Trophoblast cell (in vitro differentiated cells and primary cell): Measurements from ENCODE around the gene CAMK2A. TPM values are rescaled to one million over a fixed set of nuclear protein-coding genes. Genes with fewer than 3 reads are reported as not detected.
A peak's percentile ranks its signal among the peaks of the same experiment; 100 is the strongest.

Experiments
- DNase-seq, 2 donors: peaks; one replicate each; pipeline ENCODE4 v3.0.0-alpha.2; 2016
- H2AFZ ChIP-seq: 2 replicates; pipeline ENCODE4 v1.6.1; 2013; ENCODE audit warnings: low read length, moderate library complexity, mild to moderate bottlenecking; ENCODE audit not compliant: insufficient read depth, poor library complexity
- H2AK5ac ChIP-seq: 2 replicates; pipeline ENCODE4 v1.6.1; 2013; ENCODE audit warnings: mild to moderate bottlenecking, low read length
- H2BK120ac ChIP-seq: 2 replicates; pipeline ENCODE4 v1.6.1; 2013; ENCODE audit warnings: low read length, mild to moderate bottlenecking, moderate library complexity; ENCODE audit not compliant: insufficient read depth, poor library complexity
- H2BK12ac ChIP-seq: 2 replicates; pipeline ENCODE4 v1.6.1; 2013; ENCODE audit warnings: mild to moderate bottlenecking, low read length, moderate library complexity
- H2BK5ac ChIP-seq: 2 replicates; pipeline ENCODE4 v1.6.1; 2013; ENCODE audit warnings: low read length, low read depth, moderate library complexity, mild to moderate bottlenecking; ENCODE audit not compliant: poor library complexity
- H3K14ac ChIP-seq: 2 replicates; pipeline ENCODE4 v1.6.1; 2013; ENCODE audit warnings: mild to moderate bottlenecking, low read length
- H3K18ac ChIP-seq: 2 replicates; pipeline ENCODE4 v1.6.1; 2013; ENCODE audit warnings: mild to moderate bottlenecking, low read length
- H3K23ac ChIP-seq: 2 replicates; pipeline ENCODE4 v1.6.1; 2013; ENCODE audit warnings: low read length
- H3K27ac ChIP-seq: 2 replicates; pipeline ENCODE4 v1.5.1; 2013; ENCODE audit warnings: low read depth, mild to moderate bottlenecking, inconsistent platforms, low read length, moderate library complexity
- H3K27me3 ChIP-seq: 2 replicates; pipeline ENCODE4 v1.6.1; 2013; ENCODE audit warnings: inconsistent platforms, mild to moderate bottlenecking, low read length, moderate library complexity; ENCODE audit not compliant: insufficient read depth
- H3K36me3 ChIP-seq, 2 experiments: 1 replicate in 1 of 2; 2 replicates in 1 of 2; pipeline ENCODE4 v1.6.1; 2013; ENCODE audit warnings: low read length in 2 of 2, mild to moderate bottlenecking in 2 of 2, moderate library complexity in 1 of 2; ENCODE audit not compliant: insufficient read depth in 2 of 2, control insufficient read depth in 1 of 2
- H3K4ac ChIP-seq: 2 replicates; pipeline ENCODE4 v1.6.1; 2013; ENCODE audit warnings: low read depth, mild to moderate bottlenecking, low read length, moderate library complexity
- H3K4me1 ChIP-seq, 2 experiments: 1 replicate in 1 of 2; 2 replicates in 1 of 2; pipeline ENCODE4 v1.6.1; 2013; ENCODE audit warnings: low read length in 2 of 2, mild to moderate bottlenecking in 2 of 2, moderate library complexity in 1 of 2; ENCODE audit not compliant: insufficient read depth in 2 of 2, control insufficient read depth in 1 of 2
- H3K4me2 ChIP-seq: 2 replicates; pipeline ENCODE4 v1.6.1; 2013; ENCODE audit warnings: inconsistent platforms, mild to moderate bottlenecking, low read length, moderate library complexity
- H3K4me3 ChIP-seq: 2 replicates; pipeline ENCODE4 v1.5.1; 2013; ENCODE audit warnings: mild to moderate bottlenecking, low read depth, low read length, inconsistent platforms
- H3K79me1 ChIP-seq: one replicate; pipeline ENCODE4 v1.6.1; 2013; ENCODE audit warnings: low read length
- H3K79me2 ChIP-seq: 2 replicates; pipeline ENCODE4 v1.6.1; 2013; ENCODE audit warnings: low read length, mild to moderate bottlenecking; ENCODE audit not compliant: control insufficient read depth, insufficient read depth, poor library complexity
- H3K9ac ChIP-seq: 2 replicates; pipeline ENCODE4 v1.6.1; 2013; ENCODE audit warnings: mild to moderate bottlenecking, low read length
- H3K9me3 ChIP-seq: 2 replicates; pipeline ENCODE4 v1.6.1; 2013; ENCODE audit warnings: low read depth, mild to moderate bottlenecking, control low read depth, inconsistent platforms, low read length; ENCODE audit not compliant: insufficient read depth
- H4K12ac ChIP-seq: 2 replicates; pipeline ENCODE4 v1.6.1; 2013; ENCODE audit warnings: low read depth, mild to moderate bottlenecking, low read length, moderate library complexity
- H4K8ac ChIP-seq: 2 replicates; pipeline ENCODE4 v1.6.1; 2013; ENCODE audit warnings: low read depth, mild to moderate bottlenecking, low read length, moderate library complexity
- H4K91ac ChIP-seq: one replicate; pipeline ENCODE4 v1.6.1; 2013; ENCODE audit warnings: low read depth, mild to moderate bottlenecking, low read length, moderate library complexity
- WGBS: extraction: QIAGEN DNeasy Blood & Tissue Kit; methylation state at CpG from one replicate; pipeline ENCODE4 v1.1.7; 2013; ENCODE audit warnings: missing lambda C conversion rate; ENCODE audit not compliant: insufficient read length, insufficient coverage; ENCODE audit errors: extremely low coverage; 5-methylcytosine and 5-hydroxymethylcytosine counted together
- polyA plus RNA-seq: library from polyadenylated mRNA; stranded (reverse); fragments of 200-250 nt; gene quantifications from 2 replicates; pipeline ENCODE4 v1.2.3, GENCODE V29; 2013

Gene CAMK2A
- polyA plus RNA-seq = 0.21 and 0.40 TPM in 2 replicates

DNA sequence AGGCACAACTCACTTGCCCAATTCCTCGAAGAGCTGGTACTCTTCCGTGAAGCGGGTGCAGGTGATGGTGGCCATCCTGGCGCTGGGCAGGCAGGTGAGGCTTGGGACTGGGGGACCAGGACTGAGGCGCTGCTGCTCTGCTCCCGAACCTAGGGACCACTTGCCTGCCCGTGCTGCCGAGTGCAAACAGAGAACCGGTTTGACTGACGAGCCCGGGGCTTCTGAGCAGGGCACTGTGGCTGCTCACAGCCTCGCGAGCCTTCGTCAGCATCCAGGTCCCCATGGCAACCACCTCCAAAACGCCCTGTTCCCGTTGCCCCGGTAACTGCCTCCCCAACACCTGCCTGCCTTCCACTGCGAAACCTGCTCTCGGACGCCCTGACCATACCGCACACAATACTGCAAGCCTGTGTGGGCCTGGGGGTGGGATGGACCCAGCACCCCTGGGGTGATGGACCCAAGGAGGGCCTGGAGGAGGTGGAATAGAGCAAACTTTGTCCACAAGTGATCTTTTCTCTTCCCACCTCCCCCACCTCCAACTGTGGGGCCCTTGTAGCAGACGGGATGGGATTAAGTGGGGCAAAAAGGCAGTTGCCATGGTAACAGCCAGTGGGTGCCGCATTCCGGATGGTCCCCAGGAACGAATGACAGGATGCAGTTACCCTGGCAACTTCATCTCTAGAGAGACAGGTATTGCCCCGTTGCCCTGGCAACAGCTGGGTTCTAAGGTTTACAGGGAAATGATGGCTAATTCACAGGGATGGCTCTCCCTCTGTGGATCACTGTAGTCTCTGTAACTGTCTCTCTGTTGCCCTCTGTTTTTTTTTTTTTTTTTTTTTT, at the start of gene CAMK2A:
Gene CAMK2A (minus strand): TSS at position 223 of the 840 bp plus-strand sequence. CDS start 148 bp downstream, at position 75.
- Histone ChIP-seq H3K9me3 (no peaks in the 10 kb centered on the region), H4K12ac (no peak within 1 kb of the TSS), H3K4ac (no peak within 1 kb of the TSS), H3K4me1 (no peaks in the 10 kb centered on the region), H3K14ac (no peak within 1 kb of the TSS), H4K91ac (no peak within 1 kb of the TSS), H2BK5ac (no peak within 1 kb of the TSS), H3K9ac (no peak within 1 kb of the TSS), H3K36me3 (no peaks in the 10 kb centered on the region), H2BK120ac (no peak within 1 kb of the TSS), H2AK5ac (no peak within 1 kb of the TSS), H3K27ac (no peak within 1 kb of the TSS), H3K23ac (no peak within 1 kb of the TSS), H3K4me2 (no peak within 1 kb of the TSS), H3K79me2 (no peaks in the 10 kb centered on the region), H3K18ac (no peak within 1 kb of the TSS), H4K8ac (no peak within 1 kb of the TSS), H3K79me1 (no peaks in the 10 kb centered on the region), H3K27me3 (no peaks in the 10 kb centered on the region), H2BK12ac (no peak within 1 kb of the TSS), H2AFZ (no peak within 1 kb of the TSS), H3K4me3 (no peak within 1 kb of the TSS)
- WGBS = no CpG with 5 or more reads among the region's 26 CpGs
- DNase-seq = peak in 1 of 2 donors; percentile 18

DNA sequence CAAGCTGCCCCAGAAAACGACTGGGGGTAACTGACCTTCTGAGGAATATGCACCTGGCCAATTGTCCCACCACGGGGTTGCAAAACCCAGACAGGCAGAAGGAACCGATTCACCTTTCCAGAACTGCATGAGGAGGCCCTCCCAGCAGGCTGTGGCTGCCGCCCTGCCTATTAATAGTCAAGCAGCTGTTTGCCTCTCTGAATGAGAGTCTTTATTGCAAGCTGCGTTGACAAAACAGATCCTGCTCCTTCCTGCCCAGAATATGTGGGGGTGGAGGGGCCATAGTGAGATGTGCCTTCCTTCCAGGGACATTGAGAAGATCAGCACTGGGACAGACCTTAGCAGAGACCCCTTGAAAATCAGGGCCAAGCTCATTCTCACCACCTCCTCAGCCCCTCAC, 49.6 kb upstream of the CAMK2A start:
- Histone ChIP-seq H3K79me2 (no peaks in the 10 kb centered on the region), H3K14ac (no peak overlapping the region), H4K12ac (no peak overlapping the region), H3K4me2 (no peak overlapping the region), H3K9me3 (no peaks in the 10 kb centered on the region), H3K36me3 (no peaks in the 10 kb centered on the region), H2BK120ac (no peak overlapping the region), H3K9ac (no peak overlapping the region), H2BK12ac (no peak overlapping the region), H2AK5ac (no peak overlapping the region), H3K23ac (no peak overlapping the region), H3K18ac (no peak overlapping the region), H4K91ac (no peak overlapping the region), H3K79me1 (no peaks in the 10 kb centered on the region), H3K4me3 (no peak overlapping the region), H3K4ac (no peak overlapping the region), H3K27ac (no peak overlapping the region), H2AFZ (no peak overlapping the region), H3K27me3 (no peaks in the 10 kb centered on the region), H3K4me1 (no peaks in the 10 kb centered on the region), H4K8ac (no peak overlapping the region), H2BK5ac (no peak overlapping the region)
- no CpG with 5 or more reads among the region's 5 CpGs for WGBS
- no peak for DNase-seq

DNA sequence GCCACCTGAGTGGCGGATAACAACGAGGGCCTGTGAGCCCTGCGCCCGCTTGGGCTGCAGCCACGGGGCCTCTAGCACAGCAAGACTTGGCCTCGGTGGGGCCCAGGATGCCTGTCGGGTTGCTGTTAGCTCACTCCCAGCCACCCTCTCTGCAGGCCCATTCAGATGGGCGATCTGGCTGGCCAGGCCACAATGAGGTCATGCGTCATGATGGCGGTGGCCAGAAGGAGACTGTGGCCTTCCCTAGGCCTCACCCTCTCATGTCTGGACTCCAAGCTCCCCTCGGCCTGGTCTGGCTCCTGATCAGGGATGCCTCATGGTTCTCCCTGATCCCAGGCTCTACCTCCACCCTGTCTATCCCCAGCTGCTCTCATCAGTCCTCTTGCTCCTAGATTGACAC, 49.0 kb upstream of the CAMK2A start:
- H4K91ac ChIP-seq = no peak overlapping the region
- H3K27me3 ChIP-seq = no peaks in the 10 kb centered on the region
- H3K23ac ChIP-seq = no peak overlapping the region
- H3K4me1 ChIP-seq = no peaks in the 10 kb centered on the region
- H2AK5ac ChIP-seq = no peak overlapping the region
- no peak overlapping the region for H4K12ac ChIP-seq
- H3K18ac ChIP-seq = no peak overlapping the region
- H3K36me3 ChIP-seq = no peaks in the 10 kb centered on the region
- no peak overlapping the region for H3K9ac ChIP-seq
- H3K9me3 ChIP-seq = no peaks in the 10 kb centered on the region
- H2BK5ac ChIP-seq = no peak overlapping the region
- no peak for DNase-seq
- WGBS = no CpG with 5 or more reads among the region's 11 CpGs
- H3K4me3 ChIP-seq = no peak overlapping the region
- H2AFZ ChIP-seq = no peak overlapping the region
- H3K14ac ChIP-seq = no peak overlapping the region
- H2BK120ac ChIP-seq = no peak overlapping the region
- no peak overlapping the region for H2BK12ac ChIP-seq
- H3K79me1 ChIP-seq = no peaks in the 10 kb centered on the region
- H3K4ac ChIP-seq = no peak overlapping the region
- H3K27ac ChIP-seq = no peak overlapping the region
- no peaks in the 10 kb centered on the region for H3K79me2 ChIP-seq
- no peak overlapping the region for H3K4me2 ChIP-seq
- no peak overlapping the region for H4K8ac ChIP-seq

DNA sequence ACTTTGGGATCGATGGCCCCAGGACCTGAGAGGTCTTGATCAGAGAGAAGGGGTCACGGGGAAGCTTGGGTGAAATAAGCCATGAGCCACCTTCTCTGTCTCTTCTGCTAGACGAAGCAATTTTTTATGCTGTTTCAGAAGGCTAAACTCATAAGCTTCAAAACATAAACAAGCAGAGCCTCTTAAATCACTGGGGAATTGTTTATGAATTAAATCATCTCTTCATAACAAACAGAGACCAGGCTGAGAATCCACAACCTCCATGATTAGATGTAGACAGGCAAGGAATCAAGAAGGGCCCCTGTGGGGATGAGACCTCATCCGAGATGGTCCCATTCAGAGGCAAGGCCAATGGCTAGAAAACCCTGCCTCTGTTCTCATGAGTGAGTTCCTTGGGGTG, 46.2 kb upstream of the CAMK2A start:
- Histone ChIP-seq H3K79me2 (no peaks in the 10 kb centered on the region), H2BK120ac (no peak overlapping the region), H3K4me3 (no peak overlapping the region), H2AK5ac (no peak overlapping the region), H3K4me2 (no peak overlapping the region), H4K8ac (no peak overlapping the region), H2BK12ac (no peak overlapping the region), H3K14ac (no peak overlapping the region), H3K36me3 (no peaks in the 10 kb centered on the region), H3K4me1 (no peaks in the 10 kb centered on the region), H3K9me3 (no peaks in the 10 kb centered on the region), H2AFZ (no peak overlapping the region), H3K18ac (no peak overlapping the region), H3K9ac (no peak overlapping the region), H2BK5ac (no peak overlapping the region), H3K4ac (no peak overlapping the region), H3K23ac (no peak overlapping the region), H3K27me3 (no peaks in the 10 kb centered on the region), H4K91ac (no peak overlapping the region), H4K12ac (no peak overlapping the region), H3K27ac (no peak overlapping the region), H3K79me1 (no peaks in the 10 kb centered on the region)
- DNase-seq = no peak
- no CpG with 5 or more reads among the region's 4 CpGs for WGBS
